ENCODE results near the gene CENPF.
A peak's percentile ranks its signal among the peaks of the same experiment; 100 is the strongest.

DNA sequence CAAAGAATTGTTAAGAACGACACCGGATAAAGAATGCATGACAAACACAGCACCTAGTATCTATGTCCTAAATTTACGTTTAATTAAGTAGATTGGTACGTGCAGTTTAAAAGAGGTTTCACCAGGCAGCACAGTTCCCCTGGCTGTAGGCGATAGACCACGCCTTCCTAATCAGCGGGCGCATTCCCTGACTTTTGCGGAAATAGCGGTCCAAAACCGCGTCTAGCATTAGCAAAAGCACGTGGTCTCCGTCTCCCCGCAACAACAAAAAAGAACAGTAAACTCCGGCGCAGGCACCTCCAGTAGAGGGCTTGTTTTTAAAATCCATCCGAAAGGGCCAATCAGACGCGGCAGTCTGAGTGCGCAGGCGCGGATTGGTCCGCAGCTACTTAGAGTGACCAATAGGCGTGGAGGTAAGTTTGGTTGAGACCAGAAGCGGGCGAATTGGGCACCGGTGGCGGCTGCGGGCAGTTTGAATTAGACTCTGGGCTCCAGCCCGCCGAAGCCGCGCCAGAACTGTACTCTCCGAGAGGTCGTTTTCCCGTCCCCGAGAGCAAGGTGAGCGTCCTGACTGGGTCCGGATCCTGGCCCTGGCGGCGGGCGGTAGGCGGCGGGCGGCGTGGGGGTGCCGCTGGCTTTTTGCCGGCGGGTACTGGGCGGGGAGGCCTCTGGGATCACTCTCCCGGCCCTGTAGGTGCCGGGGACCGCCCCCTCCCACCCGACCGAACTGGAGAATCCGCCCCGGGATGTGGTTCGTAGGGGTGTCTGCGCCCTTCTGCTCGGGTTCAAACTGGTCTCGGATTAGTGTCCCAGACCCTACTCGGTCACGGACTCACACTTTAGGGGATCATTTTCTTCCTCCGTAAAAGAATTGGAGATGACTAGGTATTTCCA lies at the start of gene CENPF:
- TF ChIP-seq, protein P1, sequence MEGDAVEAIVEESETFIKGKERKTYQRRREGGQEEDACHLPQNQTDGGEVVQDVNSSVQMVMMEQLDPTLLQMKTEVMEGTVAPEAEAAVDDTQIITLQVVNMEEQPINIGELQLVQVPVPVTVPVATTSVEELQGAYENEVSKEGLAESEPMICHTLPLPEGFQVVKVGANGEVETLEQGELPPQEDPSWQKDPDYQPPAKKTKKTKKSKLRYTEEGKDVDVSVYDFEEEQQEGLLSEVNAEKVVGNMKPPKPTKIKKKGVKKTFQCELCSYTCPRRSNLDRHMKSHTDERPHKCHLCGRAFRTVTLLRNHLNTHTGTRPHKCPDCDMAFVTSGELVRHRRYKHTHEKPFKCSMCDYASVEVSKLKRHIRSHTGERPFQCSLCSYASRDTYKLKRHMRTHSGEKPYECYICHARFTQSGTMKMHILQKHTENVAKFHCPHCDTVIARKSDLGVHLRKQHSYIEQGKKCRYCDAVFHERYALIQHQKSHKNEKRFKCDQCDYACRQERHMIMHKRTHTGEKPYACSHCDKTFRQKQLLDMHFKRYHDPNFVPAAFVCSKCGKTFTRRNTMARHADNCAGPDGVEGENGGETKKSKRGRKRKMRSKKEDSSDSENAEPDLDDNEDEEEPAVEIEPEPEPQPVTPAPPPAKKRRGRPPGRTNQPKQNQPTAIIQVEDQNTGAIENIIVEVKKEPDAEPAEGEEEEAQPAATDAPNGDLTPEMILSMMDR (IDR thresholded peaks at IDR 0.05) = peak in 3 of 7 experiments; percentile 30 to 35 (median 31)
- peak in 1 of 3 donors; percentile 59 for TF ChIP-seq POLR2AphosphoS5 (IDR thresholded peaks at IDR 0.05)
